ENCODE data around the gene LGMN. TPM values are rescaled to one million over a fixed set of nuclear protein-coding genes. Genes with fewer than 3 reads are reported as not detected.

Gene LGMN
- total and polyA plus RNA-seq, 2 of the 13 experiments (the other 11 are each of a cell fraction or from before 2014, with no cell fraction given), result 28.9 to 76.4 TPM

- TF ChIP-seq, protein P1, sequence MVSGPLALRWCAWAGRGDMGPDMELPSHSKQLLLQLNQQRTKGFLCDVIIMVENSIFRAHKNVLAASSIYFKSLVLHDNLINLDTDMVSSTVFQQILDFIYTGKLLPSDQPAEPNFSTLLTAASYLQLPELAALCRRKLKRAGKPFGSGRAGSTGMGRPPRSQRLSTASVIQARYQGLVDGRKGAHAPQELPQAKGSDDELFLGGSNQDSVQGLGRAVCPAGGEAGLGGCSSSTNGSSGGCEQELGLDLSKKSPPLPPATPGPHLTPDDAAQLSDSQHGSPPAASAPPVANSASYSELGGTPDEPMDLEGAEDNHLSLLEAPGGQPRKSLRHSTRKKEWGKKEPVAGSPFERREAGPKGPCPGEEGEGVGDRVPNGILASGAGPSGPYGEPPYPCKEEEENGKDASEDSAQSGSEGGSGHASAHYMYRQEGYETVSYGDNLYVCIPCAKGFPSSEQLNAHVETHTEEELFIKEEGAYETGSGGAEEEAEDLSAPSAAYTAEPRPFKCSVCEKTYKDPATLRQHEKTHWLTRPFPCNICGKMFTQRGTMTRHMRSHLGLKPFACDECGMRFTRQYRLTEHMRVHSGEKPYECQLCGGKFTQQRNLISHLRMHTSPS (CRISPR knock-in tag; IDR thresholded peaks at IDR 0.05; ENCODE audit: low read depth), result no peak
- TF ChIP-seq ZNF674 (CRISPR knock-in tag; IDR thresholded peaks at IDR 0.05; ENCODE audit: low read depth), result no peak
- TF ChIP-seq ARID5B (CRISPR knock-in tag; IDR thresholded peaks at IDR 0.05), result peak; percentile 51; the same call in 1 of the 2 replicates
- peak; percentile 24; the same call in 1 of the 2 replicates for TF ChIP-seq ZFX (CRISPR knock-in tag; IDR thresholded peaks at IDR 0.05; ENCODE audit: low read depth)
- peak; percentile 17; the same call in 1 of the 2 replicates for TF ChIP-seq SPEN (CRISPR knock-in tag; IDR thresholded peaks at IDR 0.05; ENCODE audit: low read depth)
- TF ChIP-seq ZBTB38 (CRISPR knock-in tag; IDR thresholded peaks at IDR 0.05), result peak; percentile 38; the same call in 1 of the 2 replicates
- TF ChIP-seq, protein P2, sequence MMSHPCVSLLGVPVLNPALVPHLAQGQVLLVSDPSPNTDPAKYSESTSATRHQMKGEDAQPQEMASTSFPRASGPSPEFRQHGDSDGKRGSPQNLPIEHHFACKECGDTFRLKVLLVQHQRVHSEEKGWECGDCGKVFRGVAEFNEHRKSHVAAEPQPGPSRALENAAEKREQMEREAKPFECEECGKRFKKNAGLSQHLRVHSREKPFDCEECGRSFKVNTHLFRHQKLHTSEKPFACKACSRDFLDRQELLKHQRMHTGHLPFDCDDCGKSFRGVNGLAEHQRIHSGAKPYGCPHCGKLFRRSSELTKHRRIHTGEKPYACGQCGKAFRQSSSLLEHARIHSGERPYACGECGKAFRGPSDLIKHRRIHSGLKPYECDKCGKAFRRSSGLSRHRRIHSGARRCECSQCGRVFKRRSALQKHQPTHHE (CRISPR knock-in tag; IDR thresholded peaks at IDR 0.05; ENCODE audit: borderline replicate concordance), result no peak
- no peak for TF ChIP-seq ZNF670 (CRISPR knock-in tag; IDR thresholded peaks at IDR 0.05; ENCODE audit: borderline replicate concordance)
- peak; percentile 85 for TF ChIP-seq TFAP4 (IDR thresholded peaks at IDR 0.05; ENCODE audit: borderline replicate concordance, low read depth)
- peak; percentile 45; the same call in 1 of the 2 replicates for TF ChIP-seq ZNF335 (CRISPR knock-in tag; IDR thresholded peaks at IDR 0.05)
- TF ChIP-seq MXI1 (IDR thresholded peaks at IDR 0.05; ENCODE audit: borderline replicate concordance, low read depth, low read length), result peak; percentile 17; the same call in 1 of the 3 replicates
- TF ChIP-seq, protein P3, sequence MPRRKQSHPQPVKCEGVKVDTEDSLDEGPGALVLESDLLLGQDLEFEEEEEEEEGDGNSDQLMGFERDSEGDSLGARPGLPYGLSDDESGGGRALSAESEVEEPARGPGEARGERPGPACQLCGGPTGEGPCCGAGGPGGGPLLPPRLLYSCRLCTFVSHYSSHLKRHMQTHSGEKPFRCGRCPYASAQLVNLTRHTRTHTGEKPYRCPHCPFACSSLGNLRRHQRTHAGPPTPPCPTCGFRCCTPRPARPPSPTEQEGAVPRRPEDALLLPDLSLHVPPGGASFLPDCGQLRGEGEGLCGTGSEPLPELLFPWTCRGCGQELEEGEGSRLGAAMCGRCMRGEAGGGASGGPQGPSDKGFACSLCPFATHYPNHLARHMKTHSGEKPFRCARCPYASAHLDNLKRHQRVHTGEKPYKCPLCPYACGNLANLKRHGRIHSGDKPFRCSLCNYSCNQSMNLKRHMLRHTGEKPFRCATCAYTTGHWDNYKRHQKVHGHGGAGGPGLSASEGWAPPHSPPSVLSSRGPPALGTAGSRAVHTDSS (CRISPR knock-in tag; conservative IDR thresholded peaks at IDR 0.05), result no peak
- no peak for TF ChIP-seq THYN1 (CRISPR knock-in tag; IDR thresholded peaks at IDR 0.05; ENCODE audit: borderline replicate concordance, low read depth)
- no peak for TF ChIP-seq ZNF83 (CRISPR knock-in tag; IDR thresholded peaks at IDR 0.05; ENCODE audit: borderline replicate concordance)
- TF ChIP-seq RXRB (CRISPR knock-in tag; IDR thresholded peaks at IDR 0.05; ENCODE audit: borderline replicate concordance), result peak; percentile 95
Observed at GRCh38 chr14:92724516-92725340, 23.7 kb downstream of the LGMN start (continued).
